HCT116 (cell line): ENCODE data around the gene UBAC2.
A peak's percentile ranks its signal among the peaks of the same experiment; 100 is the strongest.

Experiments used
- CBX3 ChIP-seq: IDR thresholded peaks from 2 replicates; pipeline ENCODE4 v1.6.1; 2012; ENCODE audit warnings: low read depth
- EGR1 ChIP-seq: IDR thresholded peaks from 2 replicates; pipeline ENCODE4 v1.6.1; 2012; ENCODE audit warnings: low read depth
- EZH2 ChIP-seq: fragments of 200-600 bp; sonication (generic); IDR thresholded peaks from 2 replicates; pipeline ENCODE4 v1.6.1; 2017; ENCODE audit warnings: antibody characterized with exemption, mixed run types
- JUND ChIP-seq: IDR thresholded peaks from 2 replicates; pipeline ENCODE4 v1.6.1; 2012
- POLR2A ChIP-seq: IDR thresholded peaks from 2 replicates; pipeline ENCODE4 v1.7.0; 2011; ENCODE audit warnings: borderline replicate concordance; ENCODE audit not compliant: insufficient read depth, insufficient read length; ENCODE audit errors: extremely low read depth
- POLR2AphosphoS5 ChIP-seq: IDR thresholded peaks from 2 replicates; pipeline ENCODE4 v1.6.1; 2011; ENCODE audit warnings: mild to moderate bottlenecking, low read depth, low read length, moderate library complexity
- SIN3A ChIP-seq: IDR thresholded peaks from 2 replicates; pipeline ENCODE4 v1.6.1; 2012; ENCODE audit warnings: low read depth
- SP1 ChIP-seq: IDR thresholded peaks from 2 replicates; pipeline ENCODE4 v1.6.1; 2012; ENCODE audit warnings: low read depth
- TCF7L2 ChIP-seq: IDR thresholded peaks from 2 replicates; pipeline ENCODE4 v1.7.0; 2011; ENCODE audit warnings: borderline replicate concordance, inconsistent platforms; ENCODE audit not compliant: insufficient read depth, insufficient read length; ENCODE audit errors: extremely low read depth
- YY1 ChIP-seq: IDR thresholded peaks from 2 replicates; pipeline ENCODE4 v1.6.1; 2011; ENCODE audit warnings: low read length, low read depth, moderate library complexity, mild to moderate bottlenecking; ENCODE audit not compliant: insufficient replicate concordance; ENCODE audit errors: extremely low read depth
- TF ChIP-seq, protein P1 (sequence below), 3 experiments: fragments of 200-600 bp in 1 of 3; sonication (generic) in 1 of 3; IDR thresholded peaks in 2 of 3; conservative IDR thresholded peaks in 1 of 3; 2 replicates each; pipeline ENCODE4 v1.5.1; 2012 to 2017; ENCODE audit warnings: low read depth in 2 of 3, low read length in 2 of 3, antibody characterized with exemption in 1 of 3, borderline replicate concordance in 1 of 3, control low read depth in 1 of 3, mild to moderate bottlenecking in 1 of 3, mixed read lengths in 1 of 3, mixed run types in 1 of 3, moderate library complexity in 1 of 3; ENCODE audit not compliant: insufficient read depth in 1 of 3
- TF ChIP-seq, protein P2 (sequence below): IDR thresholded peaks from 2 replicates; pipeline ENCODE4 v1.6.1; 2012
- TF ChIP-seq, protein P3 (sequence below): IDR thresholded peaks from 2 replicates; pipeline ENCODE4 v1.6.1; 2012; ENCODE audit warnings: low read depth
- TF ChIP-seq, protein P4 (sequence below): IDR thresholded peaks from 2 replicates; pipeline ENCODE4 v1.6.1; 2012

DNA sequence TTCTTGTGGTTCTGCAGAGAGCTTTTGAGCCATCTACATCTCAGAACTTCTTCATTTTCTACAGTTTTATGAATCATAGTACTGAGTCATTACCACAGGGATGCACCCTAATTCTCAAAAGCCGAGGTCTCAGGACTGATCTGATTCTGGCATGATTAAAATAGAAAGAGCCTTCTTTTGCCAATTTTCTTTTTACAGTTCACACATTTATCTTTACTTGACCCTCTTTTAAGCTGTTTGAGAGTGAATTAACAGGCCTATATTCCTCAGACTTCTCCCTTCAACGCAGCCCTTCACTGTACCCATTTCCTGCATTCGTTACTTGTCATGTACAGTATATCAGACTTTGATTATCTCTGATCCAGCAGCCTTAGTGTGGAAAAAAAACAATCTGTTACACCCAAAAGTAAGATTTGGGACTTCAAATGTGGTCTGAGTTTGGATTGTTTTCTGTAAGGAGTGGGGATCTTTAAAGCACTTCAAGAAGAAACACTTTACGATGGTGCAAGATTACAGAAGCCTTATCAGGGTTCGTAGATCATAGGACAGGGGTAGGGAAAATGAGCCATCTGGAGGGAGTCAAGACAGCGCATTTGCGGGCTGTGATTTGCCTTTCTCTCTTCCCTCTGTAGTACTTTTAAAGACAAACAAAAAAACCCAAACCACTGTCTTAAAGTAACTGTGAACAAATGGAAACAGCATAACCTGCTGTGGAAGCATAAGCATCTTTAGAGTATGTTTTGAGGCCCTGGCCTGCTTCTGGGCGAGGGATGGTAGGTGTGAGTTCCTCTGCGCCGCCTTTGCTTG lies 121.8 kb downstream of the UBAC2 start:
- TF ChIP-seq, protein P1, sequence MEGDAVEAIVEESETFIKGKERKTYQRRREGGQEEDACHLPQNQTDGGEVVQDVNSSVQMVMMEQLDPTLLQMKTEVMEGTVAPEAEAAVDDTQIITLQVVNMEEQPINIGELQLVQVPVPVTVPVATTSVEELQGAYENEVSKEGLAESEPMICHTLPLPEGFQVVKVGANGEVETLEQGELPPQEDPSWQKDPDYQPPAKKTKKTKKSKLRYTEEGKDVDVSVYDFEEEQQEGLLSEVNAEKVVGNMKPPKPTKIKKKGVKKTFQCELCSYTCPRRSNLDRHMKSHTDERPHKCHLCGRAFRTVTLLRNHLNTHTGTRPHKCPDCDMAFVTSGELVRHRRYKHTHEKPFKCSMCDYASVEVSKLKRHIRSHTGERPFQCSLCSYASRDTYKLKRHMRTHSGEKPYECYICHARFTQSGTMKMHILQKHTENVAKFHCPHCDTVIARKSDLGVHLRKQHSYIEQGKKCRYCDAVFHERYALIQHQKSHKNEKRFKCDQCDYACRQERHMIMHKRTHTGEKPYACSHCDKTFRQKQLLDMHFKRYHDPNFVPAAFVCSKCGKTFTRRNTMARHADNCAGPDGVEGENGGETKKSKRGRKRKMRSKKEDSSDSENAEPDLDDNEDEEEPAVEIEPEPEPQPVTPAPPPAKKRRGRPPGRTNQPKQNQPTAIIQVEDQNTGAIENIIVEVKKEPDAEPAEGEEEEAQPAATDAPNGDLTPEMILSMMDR (IDR thresholded peaks at IDR 0.05 in 2 of 3, conservative IDR thresholded peaks at IDR 0.05 in 1 of 3; ENCODE audit: borderline replicate concordance in 1 of 3, insufficient read depth in 1 of 3, low read depth in 2 of 3, low read length in 2 of 3) = no peak
- no peak for TF ChIP-seq POLR2A
- TF ChIP-seq, protein P2, sequence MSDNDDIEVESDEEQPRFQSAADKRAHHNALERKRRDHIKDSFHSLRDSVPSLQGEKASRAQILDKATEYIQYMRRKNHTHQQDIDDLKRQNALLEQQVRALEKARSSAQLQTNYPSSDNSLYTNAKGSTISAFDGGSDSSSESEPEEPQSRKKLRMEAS = 0 out of 2 replicates have a peak, but pooled peaks have one; percentile 10
- no peak for TF ChIP-seq EGR1
- peak; percentile 60; the same call in 1 of the 2 replicates for TF ChIP-seq JUND
- no peak for TF ChIP-seq CBX3
- TF ChIP-seq EZH2 = no peak
- TF ChIP-seq SIN3A = no peak
- no peak for TF ChIP-seq YY1
- no peak for TF ChIP-seq TCF7L2
- TF ChIP-seq SP1 = no peak
- TF ChIP-seq, protein P3, sequence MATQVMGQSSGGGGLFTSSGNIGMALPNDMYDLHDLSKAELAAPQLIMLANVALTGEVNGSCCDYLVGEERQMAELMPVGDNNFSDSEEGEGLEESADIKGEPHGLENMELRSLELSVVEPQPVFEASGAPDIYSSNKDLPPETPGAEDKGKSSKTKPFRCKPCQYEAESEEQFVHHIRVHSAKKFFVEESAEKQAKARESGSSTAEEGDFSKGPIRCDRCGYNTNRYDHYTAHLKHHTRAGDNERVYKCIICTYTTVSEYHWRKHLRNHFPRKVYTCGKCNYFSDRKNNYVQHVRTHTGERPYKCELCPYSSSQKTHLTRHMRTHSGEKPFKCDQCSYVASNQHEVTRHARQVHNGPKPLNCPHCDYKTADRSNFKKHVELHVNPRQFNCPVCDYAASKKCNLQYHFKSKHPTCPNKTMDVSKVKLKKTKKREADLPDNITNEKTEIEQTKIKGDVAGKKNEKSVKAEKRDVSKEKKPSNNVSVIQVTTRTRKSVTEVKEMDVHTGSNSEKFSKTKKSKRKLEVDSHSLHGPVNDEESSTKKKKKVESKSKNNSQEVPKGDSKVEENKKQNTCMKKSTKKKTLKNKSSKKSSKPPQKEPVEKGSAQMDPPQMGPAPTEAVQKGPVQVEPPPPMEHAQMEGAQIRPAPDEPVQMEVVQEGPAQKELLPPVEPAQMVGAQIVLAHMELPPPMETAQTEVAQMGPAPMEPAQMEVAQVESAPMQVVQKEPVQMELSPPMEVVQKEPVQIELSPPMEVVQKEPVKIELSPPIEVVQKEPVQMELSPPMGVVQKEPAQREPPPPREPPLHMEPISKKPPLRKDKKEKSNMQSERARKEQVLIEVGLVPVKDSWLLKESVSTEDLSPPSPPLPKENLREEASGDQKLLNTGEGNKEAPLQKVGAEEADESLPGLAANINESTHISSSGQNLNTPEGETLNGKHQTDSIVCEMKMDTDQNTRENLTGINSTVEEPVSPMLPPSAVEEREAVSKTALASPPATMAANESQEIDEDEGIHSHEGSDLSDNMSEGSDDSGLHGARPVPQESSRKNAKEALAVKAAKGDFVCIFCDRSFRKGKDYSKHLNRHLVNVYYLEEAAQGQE = no peak
- TF ChIP-seq, protein P4, sequence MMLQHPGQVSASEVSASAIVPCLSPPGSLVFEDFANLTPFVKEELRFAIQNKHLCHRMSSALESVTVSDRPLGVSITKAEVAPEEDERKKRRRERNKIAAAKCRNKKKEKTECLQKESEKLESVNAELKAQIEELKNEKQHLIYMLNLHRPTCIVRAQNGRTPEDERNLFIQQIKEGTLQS = no peak
- TF ChIP-seq POLR2AphosphoS5 = no peak
